Measurements from ENCODE around the gene GSC2. TPM values are rescaled to one million over a fixed set of nuclear protein-coding genes. Genes with fewer than 3 reads are reported as not detected.

GSC2 gene
- total and polyA plus RNA-seq, 9 of the 15 experiments (the other 6 are each of a cell fraction or from before 2014, with no cell fraction given), result not detected

- H4K20me1 ChIP-seq (replicated peaks; ENCODE audit: control insufficient read depth, insufficient read depth, low read length), result peaks cover 39% of the 10 kb centered on the region
- no peaks in the 10 kb centered on the region for H3K9me3 ChIP-seq (replicated peaks; ENCODE audit: control insufficient read depth, insufficient read depth, low read depth, low read length)
- H3K4me1 ChIP-seq (replicated peaks in 1 of 2; ENCODE audit: control insufficient read depth in 2 of 2, insufficient read depth in 2 of 2, low read length in 2 of 2), result peaks cover 29 to 39% of the 10 kb centered on the region in 2 experiments
- peaks cover 5% of the 10 kb centered on the region for H3K9me1 ChIP-seq (ENCODE audit: control insufficient read depth, insufficient read depth, low read length)
- FAIRE-seq (no peak), ATAC-seq (peak; percentile 52), DNase-seq (ENCODE audit: extremely low read depth in 1 of 4, low spot score in 3 of 4) (peak; percentile 63 to 73 (median 64))
- BruUV-seq (replicated peaks), result no TSS peak
- in situ Hi-C loops (cut with MboI) (no loop called here), intact Hi-C loops (cut with micrococcal nuclease) (no loop called here)
- POLR2A ChIA-PET, result interaction anchor here (0.6 to 6.0 kb wide), 7 partner anchors 9 to 1971 kb away, joined by 3 to 67 read pairs (median 4); partner anchors contain the start of gene DGCR2
- H3K79me2 ChIP-seq (ENCODE audit: control insufficient read depth, insufficient read depth, low read length), result peaks cover 90% of the 10 kb centered on the region
- no peak overlapping the region for H3K4me2 ChIP-seq (ENCODE audit: insufficient read depth, low read length)
- CTCF ChIA-PET (ENCODE audit: low intra/inter-chr PET ratio), result interaction anchor here (0.6 to 0.7 kb wide), 3 partner anchors 39 to 523 kb away, joined by 3 read pairs; partner anchors contain the start of gene UFD1
- no peak overlapping the region for H3K4me3 ChIP-seq
- WGBS (ENCODE audit: insufficient coverage, low coverage, missing lambda C conversion rate), result 72% methylated on average over 18 of the region's 18 CpGs
- H3K36me3 ChIP-seq (ENCODE audit: control insufficient read depth, insufficient read depth, low read length), result peaks cover 37% of the 10 kb centered on the region
- H3K9ac ChIP-seq (ENCODE audit: insufficient read depth in 1 of 2, low read depth in 2 of 2, low read length in 2 of 2), result peak overlapping the region in 1 of 2 experiments; percentile 38; a peak in 1 of 4 replicates
- no peaks in the 10 kb centered on the region for H3K27me3 ChIP-seq (ENCODE audit: control insufficient read depth in 2 of 2, insufficient read depth in 2 of 2, low read length in 2 of 2)
- H3K27ac ChIP-seq (ENCODE audit: extremely low read depth, low read depth, low read length), result no peak overlapping the region
- H2AFZ ChIP-seq (ENCODE audit: low read depth, low read length), result no peak overlapping the region
- 0 out of 4 replicates have a peak, but pooled peaks of 1 of the 2 experiments have one; percentile 10 for TF ChIP-seq SIX5 (IDR thresholded peaks at IDR 0.05; ENCODE audit: borderline replicate concordance in 1 of 2, insufficient read depth in 1 of 2, low read depth in 1 of 2, low read length in 2 of 2)
- peak; percentile 91 for TF ChIP-seq CTCFL (IDR thresholded peaks at IDR 0.05; ENCODE audit: borderline replicate concordance, insufficient read depth, low read depth, low read length, poor library complexity, severe bottlenecking)
- TF ChIP-seq ZBTB34 (CRISPR knock-in tag; IDR thresholded peaks at IDR 0.05), result no peak
- TF ChIP-seq EWSR1 (IDR thresholded peaks at IDR 0.05; ENCODE audit: borderline replicate concordance, low read depth, partially characterized antibody), result no peak
- TF ChIP-seq ATF3 (IDR thresholded peaks at IDR 0.05), result no peak
- 0 out of 2 replicates have a peak, but pooled peaks have one; percentile 6 for TF ChIP-seq ATF3 (CRISPR knock-in tag; conservative IDR thresholded peaks at IDR 0.05)
- no peak for TF ChIP-seq NFE2 (IDR thresholded peaks at IDR 0.05; ENCODE audit: low read depth)
- TF ChIP-seq MYNN (IDR thresholded peaks at IDR 0.05), result 0 out of 2 replicates have a peak, but pooled peaks have one; percentile 26
- no peak for TF ChIP-seq MYNN (CRISPR knock-in tag; IDR thresholded peaks at IDR 0.05)
- TF ChIP-seq NFIX (CRISPR knock-in tag; IDR thresholded peaks at IDR 0.05; ENCODE audit: low read depth), result no peak
- no peak for TF ChIP-seq ZC3H8 (IDR thresholded peaks at IDR 0.05)
- TF ChIP-seq POLR2G (IDR thresholded peaks at IDR 0.05; ENCODE audit: low read depth, low read length), result peak; percentile 48; the same call in 1 of the 2 replicates
- TF ChIP-seq HNRNPH1 (optimal IDR thresholded peaks at IDR 0.05; ENCODE audit: low read depth, low read length), result no peak
- 0 out of 4 replicates have a peak, but pooled peaks of 1 of the 2 experiments have one; percentile 32 for TF ChIP-seq NRF1 (conservative IDR thresholded peaks at IDR 0.05 in 1 of 2, IDR thresholded peaks at IDR 0.05 in 1 of 2)
- peak; percentile 24 for TF ChIP-seq RBBP5 (IDR thresholded peaks at IDR 0.05; ENCODE audit: borderline replicate concordance, insufficient read depth, low read length, poor library complexity, severe bottlenecking)
These were observed 44.0 kb downstream of the GSC2 start for GRCh38 chr22:19105867-19106802.

Measured in K562 (cell line).